ENCODE measurements around the gene DHRS7B. TPM values are rescaled to one million over a fixed set of nuclear protein-coding genes. Genes with fewer than 3 reads are reported as not detected.

The DHRS7B gene
- total and polyA plus RNA-seq, 8 donors = 7.3 to 30.4 (median 12.8) TPM

GRCh38 chr17:21169496-21169895 lies 42.7 kb downstream of the DHRS7B start:
- intact Hi-C loops (cut with DNase I) = no loop called here
- WGBS, 2 donors = 95 to 100% methylated on average over 7 of the region's 7 CpGs
- peaks cover 0 to 2% (median 0%) of the 10 kb centered on the region in 3 donors for H3K4me1 ChIP-seq

GRCh38 chr17:21170809-21171208 lies 44.0 kb downstream of the DHRS7B start:
- peaks cover 0 to 7% (median 3%) of the 10 kb centered on the region in 3 donors for H3K36me3 ChIP-seq
- WGBS, 2 donors = 80 to 84% methylated on average over 7 of the region's 7 CpGs
- no peaks in the 10 kb centered on the region for H3K9me3 ChIP-seq
- TF ChIP-seq CTCF (IDR thresholded peaks at IDR 0.05) = no peak
- DNase-seq (peak in 1 of 6 donors; percentile 7), ATAC-seq (no peak), FAIRE-seq (no peak)
- no peak overlapping the region for H3K27ac ChIP-seq
- H3K4me3 ChIP-seq = no peak overlapping the region
- no peaks in the 10 kb centered on the region for H3K27me3 ChIP-seq
- intact Hi-C loops (cut with DNase I) = no loop called here
- peaks cover 0 to 2% (median 0%) of the 10 kb centered on the region in 3 donors for H3K4me1 ChIP-seq

More at GRCh38 chr17:21169496-21169895, 42.7 kb downstream of the DHRS7B start:
- no peak overlapping the region for H3K27ac ChIP-seq
- DNase-seq (no peak), ATAC-seq (no peak), FAIRE-seq (no peak)
- H3K4me3 ChIP-seq = no peak overlapping the region
- H3K9me3 ChIP-seq = no peaks in the 10 kb centered on the region
- H3K27me3 ChIP-seq = no peaks in the 10 kb centered on the region
- H3K36me3 ChIP-seq = peaks cover 0 to 7% (median 3%) of the 10 kb centered on the region in 3 donors
- no peak for TF ChIP-seq CTCF (IDR thresholded peaks at IDR 0.05)

- Histone ChIP-seq H3K27ac (no peak overlapping the region), H3K4me3 (no peak overlapping the region), H3K36me3 (peaks cover 0 to 7% (median 3%) of the 10 kb centered on the region in 3 donors), H3K4me1 (peaks cover 0 to 2% (median 0%) of the 10 kb centered on the region in 3 donors), H3K27me3 (no peaks in the 10 kb centered on the region), H3K9me3 (no peaks in the 10 kb centered on the region)
- FAIRE-seq = no peak
- ATAC-seq = no peak
- no peak for TF ChIP-seq CTCF (IDR thresholded peaks at IDR 0.05)
- peak in 2 of 6 donors; percentile 2 to 10 for DNase-seq
- WGBS, 2 donors = 94% methylated on average over 12 of the region's 12 CpGs
- intact Hi-C loops (cut with DNase I) = no loop called here
Measured at GRCh38 chr17:21171309-21171922, 44.7 kb downstream of the DHRS7B start.

GRCh38 chr17:21171970-21172510 lies 45.3 kb downstream of the DHRS7B start:
- Histone ChIP-seq H3K36me3 (peaks cover 0 to 7% (median 3%) of the 10 kb centered on the region in 3 donors), H3K4me1 (peaks cover 0 to 2% (median 0%) of the 10 kb centered on the region in 3 donors), H3K4me3 (no peak overlapping the region), H3K27me3 (no peaks in the 10 kb centered on the region), H3K27ac (no peak overlapping the region), H3K9me3 (no peaks in the 10 kb centered on the region)
- TF ChIP-seq CTCF (IDR thresholded peaks at IDR 0.05) = no peak
- peak in 2 of 6 donors; percentile 3 to 8 for DNase-seq
- ATAC-seq = no peak
- 94% methylated on average over 17 of the region's 17 CpGs for WGBS, 2 donors
- intact Hi-C loops (cut with DNase I) = no loop called here
- FAIRE-seq = no peak

GRCh38 chr17:21172846-21173245 lies 46.1 kb downstream of the DHRS7B start:
- intact Hi-C loops (cut with DNase I) = no loop called here
- Histone ChIP-seq H3K27me3 (no peaks in the 10 kb centered on the region), H3K4me1 (no peaks in the 10 kb centered on the region), H3K36me3 (peaks cover 0 to 7% (median 3%) of the 10 kb centered on the region in 3 donors), H3K27ac (no peak overlapping the region), H3K9me3 (no peaks in the 10 kb centered on the region), H3K4me3 (no peak overlapping the region)
- 91 to 97% methylated on average over 6 of the region's 6 CpGs for WGBS, 2 donors
- no peak for ATAC-seq
- peak in 1 of 6 donors; percentile 2 for DNase-seq
- no peak for FAIRE-seq
- no peak for TF ChIP-seq CTCF (IDR thresholded peaks at IDR 0.05)

Data from pancreas (tissue), 10 donors.